ENCODE data around the gene SIM1.
"Not testable (repeated sequence)": the region's sequence is repeated elsewhere in the genome, so short reads cannot be mapped to it uniquely, and the experiment has no call there.

Gene SIM1

DNA sequence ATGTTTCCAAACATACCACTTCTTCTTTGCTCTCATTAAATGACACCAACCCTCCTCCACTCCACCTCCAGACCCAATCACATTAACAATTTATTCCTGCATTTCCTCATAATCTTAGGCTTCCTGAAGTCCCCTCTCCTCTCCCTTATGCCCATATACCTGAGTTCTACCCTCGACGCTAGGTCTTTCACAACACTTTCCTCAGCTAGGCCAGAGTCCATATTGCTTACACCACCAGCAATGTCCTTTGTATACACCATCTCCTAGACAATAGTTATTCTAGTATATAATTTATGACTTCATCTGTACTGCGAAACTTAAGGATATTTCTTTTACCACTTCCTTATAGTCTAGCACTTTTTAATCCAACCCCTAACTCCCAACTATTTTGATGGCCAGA lies 47.7 kb downstream of the SIM1 start:
- FAIRE-seq: no peak

- FAIRE-seq: no peak
These were observed 49.0 kb downstream of the SIM1 start for GRCh38 chr6:100415768-100416167.

DNA sequence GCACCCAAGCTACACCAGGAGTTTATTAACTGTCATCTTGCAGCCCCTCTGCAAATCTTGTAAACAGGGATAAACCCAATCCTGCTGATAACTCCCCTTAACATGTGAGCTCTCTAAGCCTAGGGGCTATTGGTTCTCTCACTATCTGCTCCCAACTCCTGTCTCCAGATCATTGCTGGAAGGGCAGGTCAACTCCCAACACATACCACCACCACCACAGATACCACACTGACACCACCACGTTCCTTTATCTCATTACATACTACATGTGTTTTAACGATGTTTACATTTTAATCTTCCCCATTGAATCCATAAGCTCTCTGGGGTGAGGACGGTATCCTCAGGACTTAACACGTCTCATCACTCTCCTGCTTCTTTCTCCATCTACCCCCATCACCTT lies 51.8 kb downstream of the SIM1 start:
- no peak for FAIRE-seq

GRCh38 chr6:100404051-100404450 lies 60.7 kb downstream of the SIM1 start:
- FAIRE-seq: no peak

GRCh38 chr6:100393493-100393892 lies 71.2 kb downstream of the SIM1 start:
- no peak for FAIRE-seq

DNA sequence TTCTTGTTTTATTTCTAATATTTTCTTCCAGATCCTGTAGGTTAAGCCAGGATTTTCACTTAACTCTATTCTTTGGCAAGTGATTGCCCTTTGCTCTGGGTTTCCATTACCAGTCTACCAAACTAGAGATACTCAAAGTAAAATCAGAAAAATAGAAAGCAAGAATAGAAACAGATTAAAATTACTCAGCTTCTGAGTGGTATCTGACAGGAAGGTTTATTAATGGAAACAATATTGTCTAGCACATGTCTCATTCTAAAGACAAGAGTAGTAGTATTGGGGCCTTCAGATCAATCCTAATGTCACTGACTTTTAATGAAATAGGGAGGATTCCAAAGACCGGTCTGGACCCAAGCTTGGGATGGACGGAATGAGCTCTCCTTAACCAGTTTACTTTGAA lies 72.3 kb downstream of the SIM1 start:
- no peak for FAIRE-seq

DNA sequence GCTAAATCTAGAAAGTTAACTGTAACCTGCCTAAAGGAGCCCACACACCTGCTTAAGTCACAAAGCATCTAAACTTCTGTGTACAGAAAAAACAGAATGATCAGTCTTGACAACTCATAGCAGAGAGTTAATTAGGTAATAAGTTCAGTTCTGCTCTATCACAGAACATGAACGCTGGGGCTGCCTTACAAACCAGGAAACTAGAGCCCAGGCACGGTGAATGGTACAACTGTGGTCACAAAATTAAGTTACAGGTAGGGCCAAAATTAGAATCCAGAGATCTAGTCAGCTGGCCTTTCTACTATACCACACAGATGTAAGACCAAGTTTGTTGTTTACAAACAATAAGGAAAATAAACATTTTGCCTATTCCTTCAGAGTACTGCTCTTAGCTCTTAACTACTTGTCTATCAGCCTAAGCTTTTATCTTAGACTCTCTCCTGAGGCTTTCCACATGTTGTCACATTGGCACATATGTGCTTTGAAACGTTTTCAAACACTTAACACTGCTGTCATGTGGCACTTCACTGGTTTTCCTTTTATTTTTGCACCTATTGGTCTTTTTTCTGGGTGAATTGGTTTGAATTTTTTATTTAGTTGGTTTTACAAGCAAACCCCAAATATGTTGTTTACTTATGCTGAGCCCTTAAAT lies 75.7 kb downstream of the SIM1 start:
- no peak for FAIRE-seq

DNA sequence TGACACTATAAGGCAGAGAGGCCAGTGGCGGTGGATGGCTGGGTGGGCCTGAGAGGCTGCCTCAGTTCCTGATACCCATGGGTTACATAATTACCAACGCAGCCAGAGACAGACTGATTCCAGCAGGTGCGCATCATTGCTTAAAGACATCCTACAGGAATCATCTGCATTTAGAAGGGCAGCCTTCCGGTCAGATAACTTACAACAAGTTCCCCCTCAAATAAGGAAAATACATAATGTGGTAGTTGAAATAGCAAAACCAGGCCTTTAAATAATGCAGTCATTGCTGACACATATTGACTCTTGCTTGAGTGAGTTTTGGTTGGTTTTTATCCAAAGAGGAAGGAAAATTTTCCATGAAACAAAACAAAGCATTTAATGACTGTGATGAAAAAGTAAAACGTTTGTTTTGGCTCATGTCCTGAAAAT lies 81.9 kb downstream of the SIM1 start:
- no peak for FAIRE-seq

- no peak for FAIRE-seq
These were observed 82.7 kb downstream of the SIM1 start for GRCh38 chr6:100382031-100382430.

DNA sequence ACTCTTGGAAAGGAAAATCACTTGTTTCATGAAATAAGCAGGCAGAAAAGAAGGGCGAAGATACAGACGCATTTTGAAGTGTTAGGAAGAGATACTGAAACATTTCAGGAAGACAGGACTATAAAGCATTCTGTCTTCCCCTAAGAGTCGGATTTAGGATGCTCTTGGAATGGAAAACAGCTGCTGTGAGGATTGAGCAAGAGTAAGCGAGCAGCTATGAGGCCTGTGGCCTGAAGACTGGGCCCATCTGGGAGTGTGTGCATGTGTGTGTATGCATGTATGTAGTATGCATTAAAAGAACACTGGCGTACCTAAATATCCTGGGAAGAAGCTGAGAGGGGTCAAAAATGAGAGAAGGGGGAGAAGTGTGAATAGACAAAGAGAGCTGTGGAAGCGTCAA lies 83.6 kb downstream of the SIM1 start:
- no peak for FAIRE-seq

DNA sequence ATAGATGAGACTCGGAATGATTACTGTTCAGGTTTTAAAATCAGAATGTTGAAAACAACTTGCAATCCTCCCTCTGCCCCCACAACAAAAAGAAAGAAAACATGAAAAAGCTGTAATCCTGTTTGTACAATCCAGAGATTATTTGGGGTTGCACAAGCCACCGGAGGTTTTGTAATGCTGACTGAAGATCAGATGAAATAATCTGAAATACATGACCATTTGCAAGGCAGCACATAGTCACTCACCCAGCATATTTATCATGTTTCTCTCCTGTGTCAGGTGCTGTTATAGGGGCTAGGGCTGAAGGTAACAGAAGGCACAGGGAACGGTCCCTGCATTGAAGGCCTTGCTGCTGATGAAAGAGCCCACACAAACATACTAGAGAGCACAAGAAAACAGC lies 85.3 kb downstream of the SIM1 start:
- FAIRE-seq: no peak

DNA sequence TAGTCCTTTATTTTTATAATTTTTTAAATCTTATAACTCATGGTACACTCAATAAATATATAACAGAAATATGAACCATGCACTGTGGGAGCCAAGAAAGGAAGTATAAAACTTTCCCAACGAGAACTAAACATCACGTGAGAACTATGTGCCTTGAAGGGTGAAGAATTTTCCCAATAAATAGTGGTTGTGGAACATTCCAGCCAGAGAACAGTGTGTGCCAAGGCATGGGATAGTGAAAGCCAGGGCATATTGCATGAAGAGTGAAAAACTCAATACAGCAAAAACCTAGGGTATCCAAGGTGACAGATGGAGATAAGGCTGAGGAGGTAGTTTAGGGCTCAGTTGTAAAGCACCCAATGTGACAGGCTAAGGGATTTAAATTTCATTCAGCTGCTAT lies 86.1 kb downstream of the SIM1 start:
- FAIRE-seq: no peak

DNA sequence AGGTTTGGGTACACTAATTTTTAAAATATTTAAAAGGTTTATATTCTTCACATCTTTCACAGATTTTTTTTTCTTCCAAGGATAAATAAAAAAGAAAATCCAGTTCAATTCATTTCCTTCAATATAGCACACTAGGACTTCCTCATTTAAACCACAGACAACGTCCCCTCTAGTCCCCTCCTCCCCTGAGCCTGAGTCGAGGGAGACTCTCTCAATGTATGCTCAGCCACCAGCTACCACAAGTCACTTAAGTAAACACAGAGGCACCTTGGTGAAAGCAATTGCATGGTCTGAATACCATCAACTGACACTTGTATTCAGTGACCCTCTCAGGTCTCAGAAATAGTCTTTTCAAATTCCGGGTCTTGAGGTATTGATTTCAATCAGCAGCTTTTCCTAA lies 88.6 kb downstream of the SIM1 start:
- no peak for FAIRE-seq

DNA sequence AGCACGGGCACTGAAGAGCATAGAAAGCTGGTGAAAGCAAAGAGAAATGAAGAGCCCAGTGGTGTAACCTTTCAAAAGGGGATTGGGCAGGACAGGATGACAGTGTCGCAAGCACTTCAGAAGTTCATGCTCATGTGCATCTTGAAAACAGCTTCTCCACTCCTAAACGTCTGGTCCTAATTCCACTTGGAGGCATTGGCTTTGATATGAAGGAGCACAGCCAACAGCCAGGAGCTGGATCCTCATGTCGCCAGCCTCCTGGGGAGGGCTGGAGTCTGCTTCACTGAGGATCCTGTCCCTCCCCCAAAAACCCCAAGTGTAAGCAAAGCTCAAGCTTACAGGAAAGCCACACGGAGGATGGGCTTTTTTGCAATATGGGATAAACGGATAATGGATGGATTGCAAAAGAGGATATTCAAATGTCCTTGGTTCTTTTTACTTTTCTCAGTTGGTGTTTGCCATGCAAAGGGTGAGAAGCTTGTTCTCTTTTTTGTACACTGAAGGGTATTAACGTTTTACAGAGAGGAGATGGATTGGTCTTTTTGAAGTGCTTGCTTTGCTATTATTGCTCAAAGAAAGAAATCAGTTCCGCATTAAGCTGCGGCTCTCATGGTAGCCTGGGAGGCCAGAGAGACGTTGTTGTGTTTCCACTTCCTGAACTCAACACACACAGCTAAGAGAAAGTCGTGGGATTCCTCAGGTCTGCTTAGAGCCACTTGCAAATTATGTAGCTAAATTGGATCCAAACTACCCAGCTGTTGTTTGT lies 92.2 kb downstream of the SIM1 start:
- no peak for FAIRE-seq

- FAIRE-seq: no peak
These were observed 93.1 kb downstream of the SIM1 start for GRCh38 chr6:100371591-100371990.

GRCh38 chr6:100370265-100370664 lies 94.5 kb downstream of the SIM1 start:
- no peak for FAIRE-seq

- no peak for FAIRE-seq
These were observed 98.3 kb downstream of the SIM1 start for GRCh38 chr6:100366419-100366818.

- FAIRE-seq: no peak
These were observed 101.1 kb downstream of the SIM1 start for GRCh38 chr6:100363651-100364050.

GRCh38 chr6:100354736-100355641 lies 109.7 kb downstream of the SIM1 start:
- not testable (repeated sequence) for FAIRE-seq

DNA sequence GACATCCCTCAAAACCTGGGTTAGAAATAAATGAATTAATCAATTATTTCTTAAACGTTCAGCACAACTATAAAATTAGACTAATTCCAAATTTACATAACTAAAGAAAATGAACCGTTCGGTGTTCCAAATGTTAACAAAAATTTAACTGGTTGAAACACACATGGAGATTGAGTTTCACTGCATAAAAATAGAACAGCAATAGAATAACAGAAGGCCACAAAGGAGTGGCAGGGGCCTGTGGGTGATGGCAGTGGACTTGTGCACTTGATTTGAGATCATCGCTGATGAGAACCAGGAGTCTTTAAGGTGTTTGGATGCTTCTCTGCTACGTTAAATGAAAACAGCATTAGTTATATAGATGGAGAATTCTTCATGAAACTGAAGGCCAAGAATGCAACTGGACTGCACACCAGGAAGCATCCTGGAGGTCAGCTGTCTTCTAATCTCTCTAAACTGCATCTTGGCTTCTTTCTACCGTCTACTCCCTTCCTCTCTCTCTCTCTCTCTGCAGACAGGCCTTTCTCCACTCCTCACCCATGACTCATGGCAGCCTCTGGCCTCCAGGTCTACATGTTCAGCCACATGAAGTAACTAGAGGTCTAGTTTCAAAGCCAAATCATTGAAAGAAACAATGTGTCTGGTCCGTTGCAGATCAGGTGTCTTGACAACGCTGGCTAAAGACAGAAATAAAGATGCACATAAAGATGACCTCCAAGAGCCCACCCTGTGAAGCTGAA lies 111.3 kb downstream of the SIM1 start:
- FAIRE-seq: no peak

- no peak for FAIRE-seq
These were observed 114.6 kb downstream of the SIM1 start for GRCh38 chr6:100350139-100350538.

DNA sequence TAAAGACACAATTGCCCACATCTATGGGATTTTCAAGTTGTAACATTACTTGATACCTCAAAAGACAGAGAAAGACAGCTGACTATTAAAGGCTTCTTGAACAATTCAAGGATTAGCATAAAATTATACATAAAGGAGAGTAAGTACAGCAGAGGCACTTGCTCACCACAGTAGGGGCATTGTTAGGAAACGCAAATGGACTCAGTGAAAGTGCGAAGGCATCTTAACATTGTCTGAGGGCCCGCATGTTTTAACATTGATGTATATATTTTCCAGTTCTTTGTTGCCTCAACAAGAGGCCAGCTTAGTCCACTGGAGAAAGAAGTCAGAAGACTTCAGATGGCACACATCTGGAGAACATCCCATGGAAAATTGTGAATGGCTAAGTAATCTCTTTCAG lies 115.4 kb downstream of the SIM1 start:
- no peak for FAIRE-seq
